Activated gamma-delta T cell treated with anti-CD3 and anti-CD28 coated beads, Interleukin-2, amount 50 U/mL, for 16 hours (primary cell): ENCODE data around the gene SLC4A11.

ENCODE experiments used
- DNase-seq: peaks from one replicate; pipeline ENCODE4 v3.0.0-alpha.2; 2020; ENCODE audit warnings: low read depth

Gene SLC4A11

GRCh38 chr20:3239026-3239866 is at the start of gene SLC4A11:
Gene SLC4A11 (minus strand): TSS chr20:3239190. CDS start chr20:3239137, 53 bp downstream.
- DNase-seq = no peak

- DNase-seq = no peak
Observed at GRCh38 chr20:3283222-3283820, 44.3 kb upstream of the SLC4A11 start.

DNA sequence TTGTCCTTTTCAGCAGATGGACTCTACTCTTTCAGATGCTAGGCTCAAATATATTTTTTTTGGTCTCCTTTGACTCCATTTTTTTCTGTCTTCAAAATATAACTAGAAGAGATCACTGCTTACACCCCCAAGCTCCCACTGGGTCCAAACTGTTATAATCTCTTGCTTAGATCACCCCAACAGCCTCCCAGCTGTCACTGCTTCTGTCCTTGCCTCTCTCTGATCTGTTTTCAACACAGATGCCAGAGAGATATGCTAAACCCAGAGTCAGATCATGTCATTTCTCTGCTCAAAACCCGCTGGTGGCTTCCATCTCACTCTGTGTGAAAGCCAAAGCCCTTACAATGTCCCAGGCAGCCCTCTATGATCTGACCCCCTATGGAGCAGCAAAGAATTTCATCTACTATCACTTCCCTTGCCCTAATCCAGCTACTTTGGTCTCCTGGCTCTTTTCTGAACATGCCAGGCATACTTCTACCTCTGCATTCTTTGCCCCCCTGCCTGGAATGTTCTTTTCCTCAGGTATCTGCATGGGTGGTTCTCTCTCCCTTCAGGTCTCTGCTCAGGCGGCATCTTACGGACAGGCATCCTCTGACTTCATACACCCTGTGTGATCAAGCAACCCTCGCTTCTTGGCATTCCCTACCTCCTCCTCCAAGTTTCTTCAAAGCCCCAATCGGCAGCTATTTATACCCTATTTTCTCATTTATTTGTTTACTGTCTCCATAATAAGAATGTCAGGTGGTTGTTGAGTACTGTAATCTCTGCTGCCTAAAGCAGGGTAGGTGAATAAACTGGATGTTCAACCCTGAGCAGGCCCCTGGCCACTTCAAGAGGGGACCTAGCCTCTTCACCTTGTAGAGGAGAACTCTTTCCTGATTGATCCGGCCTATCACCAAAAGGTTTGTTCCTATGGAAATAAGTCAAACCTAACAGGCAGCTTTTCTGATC is 43.6 kb upstream of the SLC4A11 start:
- no peak for DNase-seq

GRCh38 chr20:3281437-3281836 is 42.4 kb upstream of the SLC4A11 start:
- DNase-seq = no peak

DNA sequence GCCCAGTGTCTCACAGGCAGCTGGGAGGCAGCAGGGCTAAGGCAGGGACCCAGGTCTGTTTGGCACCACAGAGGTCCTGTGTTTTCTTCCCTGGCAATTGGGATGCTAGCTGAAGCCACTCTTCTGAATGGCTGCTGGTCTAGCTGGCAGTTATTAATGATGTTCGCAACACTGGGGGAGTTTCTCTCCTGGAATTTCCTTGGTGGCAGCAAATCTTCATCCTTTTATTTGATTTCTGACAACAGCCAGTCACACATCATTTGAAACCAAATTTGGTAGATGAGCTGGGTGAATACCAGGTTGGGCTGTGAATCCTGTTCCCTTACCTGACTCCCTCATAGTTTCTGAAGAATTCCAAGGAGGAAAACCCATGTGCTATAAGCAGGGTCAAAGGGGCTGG is 40.8 kb upstream of the SLC4A11 start:
- no peak for DNase-seq

- DNase-seq = no peak
Observed at GRCh38 chr20:3277686-3278465, 38.9 kb upstream of the SLC4A11 start.

GRCh38 chr20:3276680-3277015 is 37.7 kb upstream of the SLC4A11 start:
- no peak for DNase-seq

- DNase-seq = no peak
Observed at GRCh38 chr20:3275966-3276679, 37.1 kb upstream of the SLC4A11 start.

DNA sequence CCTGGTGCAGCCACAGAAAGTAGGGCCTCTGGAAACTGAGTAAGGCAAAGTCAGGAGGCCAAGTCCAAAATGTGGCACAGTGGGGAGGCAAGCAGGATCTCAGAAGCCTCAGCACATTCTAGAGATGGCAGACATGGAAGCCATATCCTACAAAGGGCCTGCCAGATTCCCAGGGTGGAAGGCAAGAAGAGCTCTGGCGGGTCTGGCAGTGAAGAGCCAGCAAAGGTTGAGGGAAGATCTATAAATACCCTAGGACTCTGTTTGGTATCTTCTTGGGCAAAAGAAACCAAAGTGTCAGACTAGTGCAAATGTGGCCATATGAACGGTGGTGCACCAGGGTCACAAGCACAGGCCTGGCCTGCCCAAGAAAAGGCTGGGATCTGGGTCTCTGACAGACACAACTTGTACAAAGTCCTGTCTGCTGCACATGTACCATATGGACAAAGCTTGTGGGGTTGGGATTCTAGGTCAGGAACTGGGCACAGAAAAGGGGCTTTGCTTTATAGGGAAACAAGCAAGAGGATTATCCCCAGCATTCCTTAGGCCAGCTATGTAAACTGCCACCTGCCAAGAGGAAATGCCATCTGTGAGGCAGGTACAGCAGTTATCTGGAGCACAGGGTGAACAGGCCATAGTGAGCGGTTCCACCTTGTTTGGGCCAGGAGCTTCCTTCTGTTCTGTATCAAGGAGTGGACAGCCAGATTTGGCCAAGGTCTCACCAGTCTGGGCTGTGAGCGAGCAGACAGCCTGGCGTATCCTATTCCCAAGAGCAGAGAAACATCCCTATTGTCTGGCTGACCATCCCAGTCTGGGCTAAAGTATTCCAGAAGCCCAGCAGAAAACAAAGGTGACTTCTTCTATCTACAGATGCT is 36.3 kb upstream of the SLC4A11 start:
- no peak for DNase-seq

DNA sequence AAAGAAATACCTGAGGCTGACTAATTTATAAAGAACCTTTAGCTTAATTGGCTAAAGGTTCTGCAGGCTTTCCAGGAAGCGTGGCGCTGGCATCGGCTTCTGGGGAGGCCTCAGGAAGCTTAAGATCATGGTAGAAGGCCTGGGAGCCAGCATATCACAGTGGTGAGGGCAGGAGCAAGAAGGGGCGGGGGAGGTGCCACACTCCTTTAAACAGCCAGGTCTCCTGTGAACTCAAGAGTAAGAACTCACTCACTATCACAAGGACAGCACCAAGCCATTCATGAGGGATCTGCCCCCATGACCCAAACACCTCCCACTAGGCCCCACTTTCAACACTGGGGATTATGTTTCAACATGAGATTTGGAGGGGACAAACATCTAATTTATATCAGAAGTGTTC is 34.4 kb upstream of the SLC4A11 start:
- no peak for DNase-seq

DNA sequence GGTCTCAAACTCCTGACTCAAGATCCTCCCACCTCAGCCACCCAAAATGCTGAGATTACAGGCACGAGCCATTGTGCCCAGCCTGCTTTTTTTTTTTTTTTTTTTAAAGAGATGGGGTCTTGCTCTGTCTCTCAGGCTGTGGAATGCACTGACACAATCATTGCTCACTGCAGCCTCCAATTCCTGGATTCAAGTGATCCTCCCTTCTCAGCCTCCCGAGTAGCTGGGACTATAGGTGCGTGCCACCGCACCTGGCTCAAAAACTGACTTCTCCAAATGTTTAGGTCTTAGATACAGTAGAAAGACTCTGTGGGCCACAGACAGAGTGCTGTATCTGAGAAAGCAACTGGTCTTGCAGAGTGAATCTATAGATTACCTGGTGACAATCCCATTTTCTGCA is 31.1 kb upstream of the SLC4A11 start:
- no peak for DNase-seq

- DNase-seq = no peak
Observed at GRCh38 chr20:3262566-3262965, 23.6 kb upstream of the SLC4A11 start.

DNA sequence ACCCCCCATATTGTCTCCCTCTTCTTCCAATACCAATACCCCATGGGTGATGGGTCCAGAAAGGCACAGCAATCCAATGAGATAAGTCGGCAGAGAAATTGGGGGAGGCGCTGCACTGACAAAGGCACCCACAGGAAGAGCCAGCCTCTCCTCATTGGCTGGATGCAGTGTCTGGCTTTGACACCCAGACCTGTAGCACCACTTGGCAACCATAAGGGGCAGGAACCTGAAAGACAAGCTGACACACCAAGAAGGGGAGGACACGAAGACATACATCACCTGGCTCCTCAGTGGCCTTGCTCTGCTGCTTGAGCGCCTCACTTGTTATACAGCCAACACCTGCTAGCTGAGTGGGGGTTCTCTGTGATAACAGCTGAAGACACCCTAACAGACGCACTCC is 19.4 kb upstream of the SLC4A11 start:
- no peak for DNase-seq

DNA sequence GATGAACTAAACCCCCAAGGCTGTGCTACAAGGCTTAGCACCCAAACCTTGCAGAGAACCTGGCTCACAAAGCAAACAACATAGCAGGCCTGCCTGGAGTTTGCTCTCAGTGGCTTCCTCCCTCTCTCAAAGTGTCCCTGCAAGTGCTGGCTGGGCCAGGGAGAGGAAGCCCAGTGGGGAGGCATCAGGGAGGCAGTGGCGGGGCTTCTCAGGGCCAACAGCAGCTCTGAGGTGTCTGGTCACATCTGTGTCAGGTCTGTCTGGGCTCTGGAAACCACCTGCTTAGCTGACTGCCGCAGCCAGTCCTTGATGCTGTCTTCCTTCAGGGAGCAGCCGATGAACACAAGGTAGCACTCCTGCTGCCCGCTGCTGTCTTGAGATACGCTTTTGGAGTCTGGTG is 16.7 kb upstream of the SLC4A11 start:
- DNase-seq = no peak

DNA sequence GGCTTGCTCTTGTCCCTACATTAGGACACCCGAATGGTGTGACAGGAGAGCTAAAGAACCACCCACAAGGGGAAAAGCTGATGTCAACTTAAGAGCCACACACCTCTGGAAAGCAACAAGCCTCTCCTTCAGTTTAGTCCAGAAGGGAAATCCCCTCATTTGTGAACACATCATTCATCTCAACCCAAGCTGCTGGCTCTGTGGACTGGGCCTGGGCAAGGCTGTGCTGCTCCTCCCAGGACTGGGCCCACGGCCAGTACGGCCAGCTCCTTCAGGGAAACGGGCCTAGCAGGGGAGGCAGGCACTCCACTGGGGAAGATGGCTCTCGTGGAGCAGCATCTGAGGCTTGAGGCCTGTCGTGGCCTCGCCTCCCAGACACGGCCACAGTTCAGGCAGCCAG is 12.8 kb upstream of the SLC4A11 start:
- DNase-seq = no peak

GRCh38 chr20:3250091-3250504 is 11.1 kb upstream of the SLC4A11 start:
- no peak for DNase-seq

GRCh38 chr20:3248993-3249347 is 10.0 kb upstream of the SLC4A11 start:
- DNase-seq = no peak

DNA sequence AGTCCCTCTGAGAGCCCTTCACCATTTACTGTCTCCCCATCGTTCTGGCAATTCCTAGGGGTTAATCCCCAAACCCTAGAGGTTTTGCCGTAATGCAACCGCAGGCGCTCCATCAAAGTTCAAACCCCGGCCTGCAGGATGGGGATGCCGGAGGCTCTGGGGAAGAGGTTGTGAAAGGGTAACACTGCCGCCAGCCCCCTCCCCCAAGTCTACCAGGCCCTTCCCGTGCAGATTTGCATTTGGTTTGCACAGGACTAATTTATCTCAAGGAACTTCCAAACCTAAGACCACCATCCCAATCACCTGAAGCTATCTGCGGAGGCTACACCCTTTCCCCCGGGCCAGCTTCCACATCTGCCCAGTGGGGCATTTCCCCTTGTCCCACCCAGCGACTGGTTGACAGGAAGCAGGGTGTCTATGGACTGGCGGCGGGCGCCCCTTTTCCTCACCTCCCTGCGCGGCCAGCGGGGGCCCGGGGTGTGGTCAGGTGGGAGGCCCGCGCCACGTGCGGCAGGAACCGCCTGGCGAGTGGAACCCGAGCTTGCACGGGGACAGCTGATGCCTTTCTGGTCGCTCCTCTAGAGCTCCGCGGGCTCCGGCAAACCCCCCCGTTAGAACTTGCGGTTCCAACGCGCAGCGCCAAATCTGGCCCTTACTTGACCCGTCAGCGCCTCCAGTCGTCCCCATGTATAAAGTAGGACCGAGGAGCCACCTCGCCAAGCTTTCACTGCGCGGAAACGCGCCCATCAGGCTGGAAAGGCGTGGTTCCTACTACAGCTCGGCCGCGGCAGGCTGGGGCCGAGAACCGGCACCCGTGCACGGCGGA is 9.4 kb upstream of the SLC4A11 start:
- DNase-seq = no peak

GRCh38 chr20:3247638-3248037 is 8.6 kb upstream of the SLC4A11 start:
- DNase-seq = no peak
